ENCODE data around the gene EIF2B1. TPM values are rescaled to one million over a fixed set of nuclear protein-coding genes. Genes with fewer than 3 reads are reported as not detected.

Gene EIF2B1
- 43.0 TPM for polyA plus RNA-seq (2013)

DNA sequence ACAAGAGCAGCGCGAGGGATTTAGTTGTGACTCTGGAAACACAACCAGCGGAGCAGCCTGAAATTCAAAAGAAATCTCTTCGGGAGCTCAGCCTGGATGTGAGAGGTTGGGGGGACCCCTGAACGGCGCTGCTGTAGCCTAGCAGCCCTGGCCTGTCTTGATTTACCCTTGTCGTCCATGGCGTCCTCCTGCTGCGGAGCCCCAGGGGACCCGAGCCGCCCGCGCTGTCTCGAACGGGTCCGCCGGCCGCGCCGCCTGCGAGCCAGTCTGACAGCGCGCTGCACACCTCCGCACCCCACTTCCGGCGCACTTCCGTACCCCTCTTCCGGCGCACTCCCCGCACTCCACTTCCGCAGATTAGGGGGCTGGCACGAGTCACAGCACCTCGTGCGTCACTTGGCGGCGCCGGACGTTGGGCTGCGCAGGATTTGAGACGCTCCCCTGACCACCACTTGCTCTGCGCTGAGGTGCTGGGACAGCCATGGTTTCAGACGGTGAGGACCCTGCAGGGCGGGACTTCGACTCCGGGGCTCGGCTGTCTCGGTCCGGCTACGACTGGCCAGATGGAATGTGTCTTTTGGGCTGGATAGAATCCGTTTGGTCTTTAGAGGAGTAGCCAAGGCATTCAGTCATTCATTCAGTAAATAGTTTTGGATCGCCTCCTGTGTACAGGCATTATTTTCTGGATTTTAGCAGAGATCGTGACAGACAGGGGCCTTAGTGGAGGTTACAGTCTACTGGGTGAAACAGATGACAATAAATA lies at the start of gene EIF2B1, which contains the start of gene GTF2H3:
Gene EIF2B1 (minus strand): TSS at position 308 of the 763 bp plus-strand sequence. CDS start 129 bp downstream, at position 179.
Gene GTF2H3 (plus strand): TSS at position 451 of the 763 bp plus-strand sequence. CDS start 31 bp downstream, at position 482.
- POLR2A ChIA-PET, result interaction anchor here (1.3 kb wide), 1 partner anchor 10 kb away, joined by 3 read pairs; no protein-coding TSS in a partner anchor

GRCh38 chr12:123681605-123682004 lies 48.1 kb upstream of the EIF2B1 start:
- no peak for DNase-seq
- ChIA-PET POLR2A (no interaction called here), CTCF (no interaction called here)
- Histone ChIP-seq H3K9me3 (ENCODE audit: control extremely low read depth in 1 of 5, control insufficient read depth in 4 of 5, insufficient read depth in 2 of 5, low read depth in 1 of 5, low read length in 4 of 5) (no peaks in the 10 kb centered on the region), H3K27me3 (replicated peaks in 2 of 5; ENCODE audit: control insufficient read depth in 4 of 5, insufficient read depth in 5 of 5, low read length in 4 of 5) (no peaks in the 10 kb centered on the region), H3K27ac (ENCODE audit: insufficient read depth in 1 of 2, low read depth in 1 of 2, low read length in 2 of 2, poor library complexity in 1 of 2, severe bottlenecking in 2 of 2) (peak overlapping the region in 1 of 2 experiments; percentile 15), H3K36me3 (ENCODE audit: control insufficient read depth in 4 of 4, insufficient read depth in 4 of 4, low read length in 3 of 4) (peaks cover 3 to 23% (median 11%) of the 10 kb centered on the region in 4 experiments), H3K4me1 (ENCODE audit: control extremely low read depth in 1 of 4, control insufficient read depth in 4 of 4, insufficient read depth in 4 of 4, low read length in 3 of 4) (peaks cover 0 to 1% (median 0%) of the 10 kb centered on the region in 4 experiments), H3K4me3 (ENCODE audit: control insufficient read depth in 1 of 7, extremely low read depth in 1 of 7, insufficient read depth in 4 of 7, low read depth in 2 of 7, low read length in 6 of 7) (no peak overlapping the region)
- 100% methylated on average over 1 of the region's 2 CpGs for WGBS (ENCODE audit: insufficient coverage)

More for the DNA sequence above, at the start of gene EIF2B1, which contains the start of gene GTF2H3:
- Histone ChIP-seq H3K4me1 (ENCODE audit: control extremely low read depth in 1 of 4, control insufficient read depth in 4 of 4, insufficient read depth in 4 of 4, low read length in 3 of 4) (peaks cover 12 to 19% (median 14%) of the 10 kb centered on the region in 4 experiments), H3K4me3 (ENCODE audit: control insufficient read depth in 1 of 7, extremely low read depth in 1 of 7, insufficient read depth in 4 of 7, low read depth in 2 of 7, low read length in 6 of 7) (peak within 1 kb of the TSS; percentile 76 to 99 (median 94)), H3K9me3 (ENCODE audit: control extremely low read depth in 1 of 5, control insufficient read depth in 4 of 5, insufficient read depth in 2 of 5, low read depth in 1 of 5, low read length in 4 of 5) (no peaks in the 10 kb centered on the region), H3K27me3 (replicated peaks in 2 of 5; ENCODE audit: control insufficient read depth in 4 of 5, insufficient read depth in 5 of 5, low read length in 4 of 5) (no peaks in the 10 kb centered on the region), H3K36me3 (ENCODE audit: control insufficient read depth in 4 of 4, insufficient read depth in 4 of 4, low read length in 3 of 4) (peaks cover 3 to 27% (median 21%) of the 10 kb centered on the region in 4 experiments), H3K27ac (ENCODE audit: insufficient read depth in 1 of 2, low read depth in 1 of 2, low read length in 2 of 2, poor library complexity in 1 of 2, severe bottlenecking in 2 of 2) (peak within 1 kb of the TSS; percentile 94 to 95)
- CTCF ChIA-PET, result interaction anchor here (0.8 kb wide), 2 partner anchors 22 to 122 kb away, joined by 3 to 5 read pairs; no protein-coding TSS in a partner anchor
- DNase-seq, result peak; percentile 98
- WGBS (ENCODE audit: insufficient coverage), result under 1% methylated on average over 38 of the region's 52 CpGs

- Histone ChIP-seq H3K27ac (ENCODE audit: insufficient read depth in 1 of 2, low read depth in 1 of 2, low read length in 2 of 2, poor library complexity in 1 of 2, severe bottlenecking in 2 of 2) (no peak overlapping the region), H3K9me3 (ENCODE audit: control extremely low read depth in 1 of 5, control insufficient read depth in 4 of 5, insufficient read depth in 2 of 5, low read depth in 1 of 5, low read length in 4 of 5) (no peaks in the 10 kb centered on the region), H3K4me1 (ENCODE audit: control extremely low read depth in 1 of 4, control insufficient read depth in 4 of 4, insufficient read depth in 4 of 4, low read length in 3 of 4) (peaks cover 0 to under 1% (median 0%) of the 10 kb centered on the region in 4 experiments), H3K4me3 (ENCODE audit: control insufficient read depth in 1 of 7, extremely low read depth in 1 of 7, insufficient read depth in 4 of 7, low read depth in 2 of 7, low read length in 6 of 7) (no peak overlapping the region), H3K36me3 (ENCODE audit: control insufficient read depth in 4 of 4, insufficient read depth in 4 of 4, low read length in 3 of 4) (peaks cover 3 to 30% (median 9%) of the 10 kb centered on the region in 4 experiments), H3K27me3 (replicated peaks in 2 of 5; ENCODE audit: control insufficient read depth in 4 of 5, insufficient read depth in 5 of 5, low read length in 4 of 5) (no peaks in the 10 kb centered on the region)
- no peak for DNase-seq
- CTCF ChIA-PET, result interaction anchor here (1.0 to 1.3 kb wide), 4 partner anchors 9 to 70 kb away, joined by 3 to 5 read pairs (median 4); no protein-coding TSS in a partner anchor
- POLR2A ChIA-PET, result interaction anchor here (0.6 kb wide), 1 partner anchor 54 kb away, joined by 3 read pairs; no protein-coding TSS in a partner anchor
- WGBS (ENCODE audit: insufficient coverage), result 98% methylated on average over 8 of the region's 10 CpGs
Observed at GRCh38 chr12:123678981-123679380, 45.5 kb upstream of the EIF2B1 start.

DNA sequence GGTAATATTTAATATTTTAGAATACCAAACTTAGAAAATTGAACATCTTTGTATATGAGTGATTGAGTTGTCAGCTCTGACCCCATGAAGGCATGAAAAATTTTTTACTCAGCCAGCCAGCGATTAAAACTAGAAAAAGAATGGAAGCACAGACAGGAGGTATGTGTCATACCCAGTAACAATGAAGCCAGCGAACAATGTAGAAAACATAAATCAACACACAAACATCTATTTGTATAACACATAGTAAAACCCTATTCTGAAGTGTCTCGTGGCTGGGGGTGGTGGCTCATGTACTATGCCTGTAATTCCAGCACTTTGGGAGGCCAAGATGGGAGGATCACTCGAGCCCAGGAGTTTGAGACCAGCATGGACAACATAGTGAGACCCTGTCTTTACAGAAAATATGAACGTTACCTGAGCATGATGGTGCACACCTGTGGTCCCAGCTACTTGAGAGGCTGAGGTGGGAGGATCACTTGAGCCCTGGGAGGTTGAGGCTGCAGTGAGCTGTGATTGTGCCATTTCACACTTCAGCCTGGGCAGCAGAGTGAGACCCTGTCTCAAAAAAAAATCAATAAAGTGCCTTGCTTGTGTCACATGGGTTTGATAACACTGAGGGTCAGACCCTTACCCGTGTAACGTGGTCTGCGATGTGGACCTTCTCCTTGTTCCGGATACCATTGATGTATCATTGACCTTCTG lies 43.3 kb upstream of the EIF2B1 start:
- 93% methylated on average over 7 of the region's 9 CpGs for WGBS (ENCODE audit: insufficient coverage)
- CTCF ChIA-PET, result interaction anchor here (1.2 to 1.6 kb wide), 2 partner anchors 18 to 56 kb away, joined by 3 to 5 read pairs; no protein-coding TSS in a partner anchor
- POLR2A ChIA-PET, result interaction anchor here (0.6 kb wide), 1 partner anchor 18 kb away, joined by 4 read pairs; no protein-coding TSS in a partner anchor

GRCh38 chr12:123675436-123675835 lies 42.0 kb upstream of the EIF2B1 start:
- Histone ChIP-seq H3K36me3 (ENCODE audit: control insufficient read depth in 4 of 4, insufficient read depth in 4 of 4, low read length in 3 of 4) (peaks cover 2 to 29% (median 3%) of the 10 kb centered on the region in 4 experiments), H3K4me1 (ENCODE audit: control extremely low read depth in 1 of 4, control insufficient read depth in 4 of 4, insufficient read depth in 4 of 4, low read length in 3 of 4) (peaks cover 4 to 11% (median 7%) of the 10 kb centered on the region in 4 experiments), H3K9me3 (ENCODE audit: control extremely low read depth in 1 of 5, control insufficient read depth in 4 of 5, insufficient read depth in 2 of 5, low read depth in 1 of 5, low read length in 4 of 5) (no peaks in the 10 kb centered on the region), H3K27ac (ENCODE audit: insufficient read depth in 1 of 2, low read depth in 1 of 2, low read length in 2 of 2, poor library complexity in 1 of 2, severe bottlenecking in 2 of 2) (no peak overlapping the region), H3K4me3 (ENCODE audit: control insufficient read depth in 1 of 7, extremely low read depth in 1 of 7, insufficient read depth in 4 of 7, low read depth in 2 of 7, low read length in 6 of 7) (no peak overlapping the region), H3K27me3 (replicated peaks in 2 of 5; ENCODE audit: control insufficient read depth in 4 of 5, insufficient read depth in 5 of 5, low read length in 4 of 5) (no peaks in the 10 kb centered on the region)
- ChIA-PET CTCF (interaction anchor here (1.0 to 1.6 kb wide), 2 partner anchors 11 to 55 kb away, joined by 4 to 5 read pairs; no protein-coding TSS in a partner anchor), POLR2A (interaction anchor here (0.6 kb wide), 1 partner anchor 9 kb away, joined by 5 read pairs; no protein-coding TSS in a partner anchor)
- no peak for DNase-seq
- 100% methylated on average over 1 of the region's 1 CpG for WGBS (ENCODE audit: insufficient coverage)

More for the DNA sequence above, 43.3 kb upstream of the EIF2B1 start:
- peaks cover 3 to 36% (median 8%) of the 10 kb centered on the region in 4 experiments for H3K36me3 ChIP-seq (ENCODE audit: control insufficient read depth in 4 of 4, insufficient read depth in 4 of 4, low read length in 3 of 4)
- H3K9me3 ChIP-seq (ENCODE audit: control extremely low read depth in 1 of 5, control insufficient read depth in 4 of 5, insufficient read depth in 2 of 5, low read depth in 1 of 5, low read length in 4 of 5), result no peaks in the 10 kb centered on the region
- H3K27me3 ChIP-seq (replicated peaks in 2 of 5; ENCODE audit: control insufficient read depth in 4 of 5, insufficient read depth in 5 of 5, low read length in 4 of 5), result no peaks in the 10 kb centered on the region
- no peak overlapping the region for H3K4me3 ChIP-seq (ENCODE audit: control insufficient read depth in 1 of 7, extremely low read depth in 1 of 7, insufficient read depth in 4 of 7, low read depth in 2 of 7, low read length in 6 of 7)
- H3K4me1 ChIP-seq (ENCODE audit: control extremely low read depth in 1 of 4, control insufficient read depth in 4 of 4, insufficient read depth in 4 of 4, low read length in 3 of 4), result peaks cover under 1 to 2% (median under 1%) of the 10 kb centered on the region in 4 experiments
- H3K27ac ChIP-seq (ENCODE audit: insufficient read depth in 1 of 2, low read depth in 1 of 2, low read length in 2 of 2, poor library complexity in 1 of 2, severe bottlenecking in 2 of 2), result no peak overlapping the region
- DNase-seq, result no peak

- peaks cover 0 to 3% (median 0%) of the 10 kb centered on the region in 5 experiments for H3K9me3 ChIP-seq (ENCODE audit: control extremely low read depth in 1 of 5, control insufficient read depth in 4 of 5, insufficient read depth in 2 of 5, low read depth in 1 of 5, low read length in 4 of 5)
- H3K4me1 ChIP-seq (ENCODE audit: control extremely low read depth in 1 of 4, control insufficient read depth in 4 of 4, insufficient read depth in 4 of 4, low read length in 3 of 4), result peaks cover 4 to 16% (median 10%) of the 10 kb centered on the region in 4 experiments
- no peak overlapping the region for H3K27ac ChIP-seq (ENCODE audit: insufficient read depth in 1 of 2, low read depth in 1 of 2, low read length in 2 of 2, poor library complexity in 1 of 2, severe bottlenecking in 2 of 2)
- peak overlapping the region in 6 of 7 experiments; percentile 88 to 97 (median 90) for H3K4me3 ChIP-seq (ENCODE audit: control insufficient read depth in 1 of 7, extremely low read depth in 1 of 7, insufficient read depth in 4 of 7, low read depth in 2 of 7, low read length in 6 of 7)
- H3K27me3 ChIP-seq (replicated peaks in 2 of 5; ENCODE audit: control insufficient read depth in 4 of 5, insufficient read depth in 5 of 5, low read length in 4 of 5), result no peaks in the 10 kb centered on the region
- ChIA-PET CTCF (interaction anchor here (0.8 to 1.1 kb wide), 2 partner anchors 44 to 86 kb away, joined by 3 read pairs; no protein-coding TSS in a partner anchor), POLR2A (no interaction called here)
- WGBS (ENCODE audit: insufficient coverage), result 98% methylated on average over 6 of the region's 6 CpGs
- H3K36me3 ChIP-seq (ENCODE audit: control insufficient read depth in 4 of 4, insufficient read depth in 4 of 4, low read length in 3 of 4), result peaks cover 0 to 19% (median 0%) of the 10 kb centered on the region in 4 experiments
- no peak for DNase-seq
Observed at GRCh38 chr12:123671876-123672275, 38.4 kb upstream of the EIF2B1 start.
